Measurements from ENCODE around the gene PTMS.

Gene PTMS

DNA sequence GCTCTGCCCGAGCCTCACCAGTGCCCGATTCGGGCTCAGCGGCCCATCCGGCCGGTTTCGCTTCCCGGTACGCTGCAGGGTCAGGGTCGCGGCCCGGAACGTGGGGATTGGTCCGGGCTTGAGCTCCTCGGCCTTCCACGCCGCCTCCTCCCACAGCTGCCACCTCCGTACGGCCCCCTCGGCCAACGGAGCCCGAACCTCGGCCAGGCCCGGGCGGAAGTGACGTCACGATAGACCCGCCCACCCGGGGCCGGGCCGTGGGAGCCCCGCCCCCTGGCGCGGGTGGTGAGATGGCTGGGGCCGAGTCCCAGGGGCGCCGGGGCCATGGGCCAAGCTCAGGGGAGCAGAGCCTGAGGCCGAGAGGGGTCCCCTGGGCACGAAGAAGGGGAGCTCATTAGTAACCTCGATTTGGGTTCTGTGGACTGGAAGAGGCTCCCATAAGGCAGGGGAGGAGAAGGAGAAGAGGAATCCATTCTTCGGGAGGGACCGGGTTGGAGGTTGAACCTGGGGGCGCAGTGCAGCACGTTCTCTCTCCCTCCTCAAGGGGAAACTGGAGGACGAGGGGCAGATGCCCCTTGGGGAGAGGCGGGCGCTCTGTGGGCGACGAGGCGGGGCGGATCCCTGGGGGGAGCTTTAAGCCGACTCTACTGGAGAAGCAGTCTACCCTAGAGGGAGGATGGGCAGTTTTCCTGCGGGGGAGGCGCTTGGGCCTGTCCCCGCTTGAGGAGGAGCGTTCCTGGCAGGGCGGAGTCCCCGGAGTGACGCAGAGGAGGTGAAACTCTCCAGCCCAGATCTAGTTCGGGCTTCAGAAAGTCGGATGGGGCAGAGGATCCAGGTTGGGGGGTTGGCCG, 13.0 kb upstream of the PTMS start, which contains the start of gene MLF2:
TSS of gene MLF2 (minus strand) at position 221 of the 851 bp plus-strand sequence. CDS start 807 bp downstream, outside the sequence.
- DNase-seq: peak; percentile 81

DNA sequence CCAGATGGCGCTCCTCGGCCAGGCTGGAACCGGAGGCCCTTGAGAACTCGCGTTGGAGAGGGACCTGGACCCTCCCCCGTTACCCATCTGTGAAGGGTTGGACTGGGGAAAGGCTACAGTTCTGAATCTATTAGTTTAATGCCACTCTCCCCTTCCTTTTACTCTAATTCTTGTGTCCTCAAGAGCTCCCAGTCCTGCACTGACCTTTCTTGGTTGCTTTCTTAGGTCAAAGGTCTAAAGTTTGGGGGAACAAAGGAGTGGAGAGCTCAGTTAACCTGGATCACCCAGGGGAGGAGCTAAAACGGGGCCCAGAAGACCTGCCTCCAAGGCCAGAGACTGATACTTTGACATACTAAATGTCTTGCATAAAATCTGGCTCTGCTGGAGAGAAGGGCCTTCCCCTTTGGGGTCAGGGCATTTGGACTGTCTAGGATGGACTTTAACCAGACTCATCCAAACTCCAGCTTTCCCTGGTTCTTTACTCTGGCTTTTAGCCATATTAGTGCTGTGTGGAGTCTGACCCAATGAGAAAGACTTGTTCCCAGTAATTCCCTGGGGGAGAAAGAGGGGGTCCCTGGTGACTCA, 12.3 kb upstream of the PTMS start:
- DNase-seq: no peak

DNA sequence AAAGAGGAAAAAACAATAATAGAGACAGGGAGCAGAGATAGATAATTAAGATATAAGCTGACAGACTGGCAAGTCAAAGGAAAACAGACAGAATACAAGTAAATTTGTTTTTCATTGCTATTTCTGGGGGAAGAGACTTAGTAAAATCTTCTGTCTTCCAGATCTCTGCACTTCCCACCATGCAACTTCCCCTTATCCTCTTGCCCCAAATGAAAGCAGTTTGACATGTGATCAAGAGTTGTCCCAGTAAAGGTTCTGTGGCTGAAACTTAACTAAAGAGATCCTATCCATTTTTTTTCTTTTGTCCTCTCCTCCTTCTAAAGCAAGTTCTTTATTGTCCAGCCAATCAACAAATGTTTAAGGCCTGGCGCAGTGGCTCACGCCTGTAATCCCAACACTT, 11.8 kb upstream of the PTMS start:
- DNase-seq: no peak

- DNase-seq: no peak
These were observed 9.0 kb upstream of the PTMS start for GRCh38 chr12:6757028-6757690.

GRCh38 chr12:6758506-6759095, 7.6 kb upstream of the PTMS start:
- DNase-seq: no peak

GRCh38 chr12:6759741-6760140, 6.4 kb upstream of the PTMS start:
- no peak for DNase-seq

- DNase-seq: no peak
These were observed 2.8 kb upstream of the PTMS start for GRCh38 chr12:6763380-6763779.

DNA sequence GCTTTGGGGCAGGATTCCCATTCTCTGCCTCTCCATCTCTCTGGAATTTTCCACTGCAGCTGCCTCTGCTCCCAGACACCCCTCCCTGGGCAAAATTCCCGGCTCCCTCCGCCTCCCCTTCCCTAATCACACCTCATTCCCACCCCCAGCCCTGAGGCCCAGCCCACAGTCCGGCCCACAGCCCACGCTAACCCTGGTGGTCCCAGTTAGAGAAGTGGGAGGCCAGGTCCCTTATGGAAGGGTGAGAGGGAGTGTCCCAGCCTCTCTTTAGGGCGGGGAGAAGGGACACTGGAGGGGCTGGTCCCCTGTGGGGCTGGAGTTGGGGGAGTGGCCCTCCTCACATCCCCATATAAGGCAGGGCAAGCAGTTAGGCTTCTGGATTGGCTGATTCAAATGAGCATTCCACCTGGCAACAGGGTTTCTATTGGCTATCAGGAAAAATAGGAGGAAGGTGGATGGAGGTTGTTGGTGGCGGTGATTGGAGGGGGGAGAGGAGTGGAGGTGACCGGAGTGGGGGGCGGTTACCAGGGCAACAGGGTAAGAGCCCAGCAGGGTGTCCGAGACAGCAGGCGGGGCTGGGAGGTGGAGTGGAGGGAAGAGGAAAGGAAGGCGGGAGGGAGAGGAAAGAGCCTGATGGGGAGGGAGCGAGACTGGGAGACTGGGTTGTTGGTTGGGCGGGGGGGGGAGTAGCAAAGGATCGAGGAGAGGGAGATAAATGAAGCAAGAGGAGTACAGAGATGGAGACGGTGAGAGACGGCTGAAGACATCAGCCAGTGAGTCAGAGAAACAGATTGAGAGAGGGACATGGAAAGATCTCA, 1.9 kb upstream of the PTMS start:
- DNase-seq: peak; percentile 99

- DNase-seq: no peak
These were observed 1.0 kb upstream of the PTMS start for GRCh38 chr12:6765048-6765633.

GRCh38 chr12:6766651-6767349, 637 bp downstream of the PTMS start:
- DNase-seq: no peak

DNA sequence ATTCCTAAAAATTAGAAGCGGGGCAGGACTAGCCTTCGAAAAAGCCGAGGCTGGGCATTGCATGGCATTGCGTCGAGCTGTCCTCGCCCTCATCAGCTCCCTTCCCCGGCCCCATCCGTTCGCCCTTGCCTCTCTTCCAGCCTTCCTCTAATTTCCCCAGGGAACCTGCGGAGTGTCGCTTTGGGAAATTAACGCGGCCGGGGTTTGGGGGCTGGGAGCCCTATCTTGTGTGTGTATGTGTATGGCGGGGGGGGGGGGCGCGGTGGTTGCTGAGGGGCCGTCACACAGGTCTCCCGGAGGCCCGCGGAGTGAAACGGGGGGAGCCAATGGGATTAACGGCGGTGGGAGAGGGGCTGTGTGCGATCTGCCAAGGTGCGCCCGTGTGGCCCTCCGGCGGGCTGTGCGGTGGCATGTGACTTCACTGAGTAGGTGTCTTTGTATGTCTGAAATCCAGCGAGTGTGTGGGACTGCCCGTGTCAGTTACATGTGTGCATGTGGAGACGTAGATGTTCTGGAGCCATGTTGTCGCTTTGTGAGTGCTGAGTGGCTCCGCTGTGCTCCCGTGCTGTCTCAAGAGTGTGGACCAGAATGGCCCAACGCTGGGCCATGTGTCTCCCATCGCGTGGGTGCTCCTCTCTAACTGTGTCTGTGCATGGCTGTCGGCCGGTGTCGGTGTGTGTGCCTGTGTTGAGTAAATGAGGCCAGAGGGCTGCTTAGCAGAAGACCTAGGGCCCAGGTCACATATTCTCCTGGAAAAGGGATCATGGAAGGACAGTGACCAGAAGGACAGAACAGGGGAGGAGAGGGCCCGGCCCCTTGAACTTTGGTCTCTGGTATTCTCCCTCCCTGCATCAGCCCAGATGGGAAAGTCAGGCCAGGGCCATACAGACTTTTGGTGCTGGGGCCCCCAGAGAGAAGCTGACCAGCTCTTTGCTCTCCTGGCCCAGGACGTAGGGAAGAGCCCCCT, 1.5 kb downstream of the PTMS start:
- no peak for DNase-seq

GRCh38 chr12:6768437-6768914, 2.3 kb downstream of the PTMS start:
- no peak for DNase-seq

- DNase-seq: no peak
These were observed 2.8 kb downstream of the PTMS start for GRCh38 chr12:6768990-6769389.

- no peak for DNase-seq
These were observed 3.5 kb downstream of the PTMS start for GRCh38 chr12:6769666-6770065.

DNA sequence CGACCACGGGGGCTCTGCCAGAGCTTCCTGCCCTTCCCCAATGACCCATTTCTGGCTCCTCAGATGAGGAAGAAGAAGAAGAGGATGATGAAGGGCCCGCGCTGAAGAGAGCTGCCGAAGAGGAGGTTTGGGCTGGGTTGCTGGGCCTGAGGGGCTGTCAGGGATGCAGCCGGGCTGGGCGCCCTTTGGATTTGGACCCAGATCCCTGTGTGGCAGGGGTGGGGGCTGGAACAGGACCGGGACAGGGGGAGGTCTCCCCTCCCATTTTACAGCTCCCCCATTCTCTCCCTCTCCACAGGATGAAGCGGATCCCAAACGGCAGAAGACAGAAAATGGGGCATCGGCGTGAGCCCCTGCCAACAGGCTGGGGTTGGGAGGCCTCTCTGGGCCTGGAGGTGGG, 3.9 kb downstream of the PTMS start:
- DNase-seq: no peak

GRCh38 chr12:6770600-6770999, 4.4 kb downstream of the PTMS start:
- no peak for DNase-seq

GRCh38 chr12:6771091-6771495, 4.9 kb downstream of the PTMS start:
- no peak for DNase-seq

GRCh38 chr12:6771509-6772330, 5.6 kb downstream of the PTMS start:
- no peak for DNase-seq

DNA sequence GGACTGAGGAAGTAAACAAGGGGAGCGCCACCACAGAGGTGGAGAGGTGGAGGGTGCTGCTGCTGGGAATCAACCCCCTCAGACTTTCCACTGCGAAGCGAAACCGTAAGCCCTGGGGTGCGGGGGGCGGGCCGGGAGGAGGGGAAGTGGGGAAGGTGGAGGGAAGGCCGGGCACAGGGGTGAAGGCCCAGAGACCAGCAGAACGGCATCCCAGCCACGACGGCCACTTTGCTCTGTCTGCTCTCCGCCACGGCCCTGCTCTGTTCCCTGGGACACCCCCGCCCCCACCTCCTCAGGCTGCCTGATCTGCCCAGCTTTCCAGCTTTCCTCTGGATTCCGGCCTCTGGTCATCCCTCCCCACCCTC, 6.2 kb downstream of the PTMS start, which contains the start of gene LAG3:
TSS of gene LAG3 (plus strand) at position 190 of the 365 bp plus-strand sequence. CDS start 333 bp downstream, outside the sequence.
- no peak for DNase-seq

All from NCI-H2081 treated with DMSO at 0.1 percent for 48 hours (cell line).